OCI-LY7 (cell line): ENCODE measurements around the gene ATP2A1.
"Not testable (repeated sequence)": the region's sequence is repeated elsewhere in the genome, so short reads cannot be mapped to it uniquely, and the experiment has no call there.

Experiments used
- CTCF ChIP-seq: fragments of 200-600 bp; sonication (generic); conservative IDR thresholded peaks from 2 replicates; pipeline ENCODE4 v1.5.1; 2014; ENCODE audit warnings: mild to moderate bottlenecking, antibody characterized with exemption, low read length, moderate library complexity, mixed read lengths
- EZH2phosphoT487 ChIP-seq: fragments of 200-600 bp; sonication (generic); IDR thresholded peaks from 2 replicates; pipeline ENCODE4 v1.6.1; 2018; ENCODE audit warnings: low read depth, borderline replicate concordance, mild to moderate bottlenecking, mixed run types, antibody characterized with exemption, low read length, moderate library complexity, mixed read lengths

GRCh38 chr16:28881565-28881964 is 3.3 kb downstream of the ATP2A1 start:
- TF ChIP-seq CTCF, EZH2phosphoT487: not testable (repeated sequence)
